A549 (cell line): ENCODE data around the gene SDF4.

Experiments
- CBX8 ChIP-seq: fragments of 200-600 bp; sonication (generic); IDR thresholded peaks from 2 replicates; pipeline ENCODE4 v1.6.1; 2016
- EHMT2 ChIP-seq: fragments of 200-600 bp; sonication (generic); IDR thresholded peaks from 2 replicates; pipeline ENCODE4 v1.6.1; 2016; ENCODE audit warnings: antibody characterized with exemption, low read depth, mild to moderate bottlenecking, moderate library complexity
- JUN ChIP-seq, 2 experiments: fragments of >200 bp; sonication (Bioruptor Twin); formaldehyde crosslinking; IDR thresholded peaks; 2 replicates in 1 of 2; 3 replicates in 1 of 2; pipeline ENCODE4 v1.6.1; 2016 to 2017
- MAX ChIP-seq: IDR thresholded peaks from 2 replicates; pipeline ENCODE4 v1.6.1; 2012
- PBX3 ChIP-seq: IDR thresholded peaks from 2 replicates; pipeline ENCODE4 v1.6.1; 2012
- RAD21 ChIP-seq, 2 experiments: fragments of >200 bp in 1 of 2; sonication (Bioruptor Twin) in 1 of 2; formaldehyde crosslinking in 1 of 2; IDR thresholded peaks in 1 of 2; conservative IDR thresholded peaks in 1 of 2; 2 replicates in 1 of 2; 3 replicates in 1 of 2; pipeline ENCODE4 v1.6.1; 2012 to 2018; ENCODE audit warnings: inconsistent platforms in 1 of 2
- RARB ChIP-seq: fragments of 250-450 bp; sonication (Bioruptor Pico); IDR thresholded peaks from 2 replicates; pipeline ENCODE4 v1.8.0; 2021; ENCODE audit warnings: mild to moderate bottlenecking, moderate library complexity
- REST ChIP-seq: fragments of 200-600 bp; sonication (generic); IDR thresholded peaks from 2 replicates; pipeline ENCODE4 v1.6.1; 2016; ENCODE audit warnings: antibody characterized with exemption, mild to moderate bottlenecking, moderate library complexity
- SMC3 ChIP-seq: fragments of >200 bp; sonication (Bioruptor Twin); formaldehyde crosslinking; IDR thresholded peaks from 3 replicates; pipeline ENCODE4 v1.6.1; 2018; ENCODE audit warnings: inconsistent platforms
- ZFP36 ChIP-seq: fragments of 450-650 bp; IDR thresholded peaks from 2 replicates; pipeline ENCODE4 v1.6.1; 2014; ENCODE audit warnings: borderline replicate concordance; ENCODE audit not compliant: partially characterized antibody
- TF ChIP-seq, protein P1 (sequence below): fragments of >200 bp; sonication (Bioruptor Twin); formaldehyde crosslinking; IDR thresholded peaks from 3 replicates; pipeline ENCODE4 v1.5.1; 2016

- TF ChIP-seq RAD21 (conservative IDR thresholded peaks at IDR 0.05 in 1 of 2, IDR thresholded peaks at IDR 0.05 in 1 of 2) (no peak), RARB (no peak), MAX (no peak), SMC3 (no peak), EHMT2 (no peak), PBX3 (no peak), ZFP36 (no peak), REST (no peak), JUN (IDR thresholded peaks at IDR 0.05) (no peak), CBX8 (no peak)
- TF ChIP-seq, protein P1, sequence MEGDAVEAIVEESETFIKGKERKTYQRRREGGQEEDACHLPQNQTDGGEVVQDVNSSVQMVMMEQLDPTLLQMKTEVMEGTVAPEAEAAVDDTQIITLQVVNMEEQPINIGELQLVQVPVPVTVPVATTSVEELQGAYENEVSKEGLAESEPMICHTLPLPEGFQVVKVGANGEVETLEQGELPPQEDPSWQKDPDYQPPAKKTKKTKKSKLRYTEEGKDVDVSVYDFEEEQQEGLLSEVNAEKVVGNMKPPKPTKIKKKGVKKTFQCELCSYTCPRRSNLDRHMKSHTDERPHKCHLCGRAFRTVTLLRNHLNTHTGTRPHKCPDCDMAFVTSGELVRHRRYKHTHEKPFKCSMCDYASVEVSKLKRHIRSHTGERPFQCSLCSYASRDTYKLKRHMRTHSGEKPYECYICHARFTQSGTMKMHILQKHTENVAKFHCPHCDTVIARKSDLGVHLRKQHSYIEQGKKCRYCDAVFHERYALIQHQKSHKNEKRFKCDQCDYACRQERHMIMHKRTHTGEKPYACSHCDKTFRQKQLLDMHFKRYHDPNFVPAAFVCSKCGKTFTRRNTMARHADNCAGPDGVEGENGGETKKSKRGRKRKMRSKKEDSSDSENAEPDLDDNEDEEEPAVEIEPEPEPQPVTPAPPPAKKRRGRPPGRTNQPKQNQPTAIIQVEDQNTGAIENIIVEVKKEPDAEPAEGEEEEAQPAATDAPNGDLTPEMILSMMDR, result no peak
Measured at GRCh38 chr1:1227386-1227785, 4.4 kb downstream of the SDF4 start.
